ENCODE data around the gene RHOA. TPM values are rescaled to one million over a fixed set of nuclear protein-coding genes. Genes with fewer than 3 reads are reported as not detected.
"Not testable (repeated sequence)": the region's sequence is repeated elsewhere in the genome, so short reads cannot be mapped to it uniquely, and the experiment has no call there.

The RHOA gene
- polyA plus RNA-seq, 3 donors, result 162 to 513 (median 415) TPM

DNA sequence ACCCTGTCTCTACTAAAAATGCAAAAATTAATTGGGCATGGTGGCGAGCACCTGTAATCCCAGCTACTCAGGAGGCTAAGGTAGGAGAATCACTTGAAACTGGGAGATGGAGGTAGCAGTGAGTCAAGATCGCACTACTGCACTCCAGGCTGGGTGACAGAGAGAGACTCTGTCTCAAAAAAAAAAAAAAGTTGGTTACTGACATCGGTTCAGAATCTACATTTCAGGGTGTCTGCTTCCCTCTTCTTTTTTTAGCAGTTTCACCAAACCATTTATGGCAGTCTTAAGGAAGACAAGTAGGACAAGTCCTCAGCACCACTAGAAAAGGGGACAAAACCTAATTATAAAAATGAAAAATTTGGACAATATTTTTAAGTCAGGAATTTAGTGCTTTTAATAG lies 68.6 kb downstream of the RHOA start:
- 65 to 93% (median 76%) methylated on average over 3 of the region's 3 CpGs for WGBS, 3 donors
- no peak overlapping the region for H3K27ac ChIP-seq (ENCODE audit: low read depth, low read length)

GRCh38 chr3:49341996-49342395 lies 69.8 kb downstream of the RHOA start:
- H3K27ac ChIP-seq (ENCODE audit: low read depth, low read length), result peak overlapping the region; percentile 11
- 85 to 91% (median 88%) methylated on average over 6 of the region's 6 CpGs for WGBS, 3 donors

DNA sequence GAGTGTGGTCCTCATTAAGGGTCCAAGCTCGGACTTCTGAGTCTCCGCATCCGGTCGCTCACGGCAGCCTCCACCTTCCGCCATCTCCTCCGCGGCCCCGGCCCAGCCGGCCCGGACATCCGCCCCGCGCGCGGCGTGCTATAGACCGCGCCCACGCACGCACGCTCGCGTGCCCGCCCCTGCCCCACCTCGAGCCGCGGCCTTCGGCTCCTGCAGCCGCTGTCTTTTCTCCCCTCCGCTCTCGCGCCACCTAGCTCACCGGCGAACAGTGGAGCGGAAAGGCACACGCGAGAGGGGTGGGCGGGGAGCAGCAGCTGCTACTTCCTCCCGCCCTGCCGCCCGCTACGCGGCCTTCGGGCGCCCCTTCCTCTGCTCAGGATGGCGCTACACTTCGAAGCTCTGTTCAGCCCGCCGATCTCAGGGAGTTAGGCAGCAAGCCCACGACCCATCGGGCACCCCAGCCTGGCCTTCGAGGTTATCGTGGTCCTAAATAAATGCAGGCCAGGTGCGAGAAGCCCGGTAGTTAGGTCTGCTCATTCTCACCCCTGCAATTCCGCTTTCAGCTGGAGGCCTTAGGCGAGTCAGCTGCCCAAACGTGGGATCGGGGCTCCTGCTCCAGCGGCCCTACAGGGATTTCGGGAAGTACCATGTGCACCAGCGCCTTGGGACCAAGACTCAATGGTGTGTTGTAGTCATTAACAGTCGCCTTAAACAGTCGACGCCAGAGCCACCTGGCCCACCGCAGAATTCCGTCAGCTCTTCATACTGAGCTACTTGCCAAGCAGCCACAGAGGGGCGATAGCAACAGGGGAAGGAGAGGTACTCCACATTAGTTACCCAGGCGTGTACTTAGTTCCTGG lies 71.6 kb downstream of the RHOA start, which contains the start of gene USP4:
Gene USP4, minus strand, starts transcription at position 113 of the 860 bp plus-strand sequence. Its CDS starts 29 bp downstream, at position 84.
- peak within 1 kb of the TSS; percentile 61 for H3K27ac ChIP-seq (ENCODE audit: low read depth, low read length)
- 0 to 1% (median 1%) methylated on average over 63 to 70 of the region's 70 CpGs for whole genome bisulfite sequencing, 3 donors

- H3K27ac ChIP-seq (ENCODE audit: low read depth, low read length), result no peak overlapping the region
- 0 to 1% (median 1%) methylated on average over 17 of the region's 17 CpGs for WGBS, 3 donors
Observed at GRCh38 chr3:49339581-49339940, 72.2 kb downstream of the RHOA start.

DNA sequence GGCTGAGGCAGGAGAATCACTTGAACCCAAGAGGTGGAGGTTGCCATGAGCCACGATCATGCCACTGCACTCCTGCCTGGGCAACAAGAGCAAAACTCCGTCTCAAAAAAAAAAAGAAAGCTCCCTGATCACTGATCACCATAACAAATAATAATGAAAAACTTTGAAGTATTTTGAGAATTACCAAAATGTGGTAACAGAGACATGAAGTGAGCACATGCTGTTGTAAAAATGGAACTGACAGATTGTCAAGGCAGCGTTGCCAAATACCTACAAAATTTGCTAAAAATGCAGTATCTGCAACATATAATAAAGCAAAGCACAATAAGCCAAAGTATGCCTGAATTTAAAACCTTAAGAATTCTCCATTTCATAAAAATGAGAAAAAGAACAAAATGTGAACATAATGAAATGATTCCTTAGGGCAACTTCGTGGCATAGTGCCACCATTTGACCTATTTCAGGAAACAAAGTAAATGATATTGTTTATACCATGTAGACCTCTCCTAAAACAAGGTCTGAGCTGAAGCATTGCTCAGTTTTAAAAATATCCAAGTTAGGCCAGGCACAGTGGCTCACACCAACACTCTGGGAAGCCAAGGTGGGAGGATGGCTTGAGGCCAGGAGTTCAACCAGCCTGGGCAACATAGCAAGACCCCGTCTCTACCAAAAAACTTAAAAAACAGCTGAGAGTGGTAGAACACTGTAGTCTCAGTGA lies 77.7 kb downstream of the RHOA start:
- WGBS, 3 donors, result 85 to 93% (median 91%) methylated on average over 5 of the region's 5 CpGs

GRCh38 chr3:49333091-49333490 lies 78.7 kb downstream of the RHOA start:
- H3K27ac ChIP-seq (ENCODE audit: low read depth, low read length), result no peak overlapping the region
- WGBS, 3 donors, result 54 to 95% (median 60%) methylated on average over 3 of the region's 3 CpGs

More for the DNA sequence above, 77.7 kb downstream of the RHOA start:
- no peak overlapping the region for H3K27ac ChIP-seq (ENCODE audit: low read depth, low read length)

DNA sequence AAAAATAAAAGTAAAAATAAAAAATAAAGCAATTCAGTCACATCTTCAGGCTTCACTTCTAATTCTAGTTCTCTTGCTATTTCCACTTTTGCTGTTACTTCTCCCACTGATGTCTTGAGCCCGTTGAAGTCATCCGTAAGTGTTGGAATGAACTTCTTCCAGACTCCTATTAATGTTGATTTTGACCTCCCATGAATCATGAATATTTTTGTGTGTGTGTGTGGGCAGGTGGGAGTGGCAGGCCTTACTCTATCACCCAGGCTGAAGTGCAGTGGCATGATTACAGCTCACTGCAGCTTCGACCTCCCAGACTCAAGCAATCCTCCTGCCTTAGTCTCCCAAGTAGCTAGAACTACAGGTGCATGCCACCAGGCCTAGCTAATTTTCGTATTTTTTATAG lies 82.6 kb downstream of the RHOA start:
- 87 to 95% (median 93%) methylated on average over 4 of the region's 4 CpGs for WGBS, 3 donors
- H3K27ac ChIP-seq (ENCODE audit: low read depth, low read length), result no peak overlapping the region

DNA sequence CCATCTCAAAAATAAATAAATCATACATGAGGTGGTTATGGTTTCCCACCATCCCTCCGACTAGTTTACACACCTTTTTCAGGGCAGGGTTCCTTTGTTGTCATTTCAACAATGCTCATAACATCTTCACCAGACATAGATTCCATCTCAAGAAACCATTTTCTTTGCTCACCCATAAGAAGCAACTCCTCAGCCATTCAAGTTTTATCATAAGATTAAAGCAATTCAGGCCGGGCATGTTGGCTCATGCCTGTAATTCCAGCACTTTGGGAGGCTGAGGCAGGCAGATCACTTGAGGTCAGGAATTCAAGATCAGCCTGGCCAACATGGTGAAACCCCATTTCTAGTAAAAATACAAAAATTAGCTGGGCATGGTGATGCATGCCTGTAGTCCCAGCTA lies 83.4 kb downstream of the RHOA start:
- not testable (repeated sequence) for H3K27ac ChIP-seq (ENCODE audit: low read depth, low read length)
- WGBS, 3 donors, result 83 to 88% (median 87%) methylated on average over 2 of the region's 2 CpGs

DNA sequence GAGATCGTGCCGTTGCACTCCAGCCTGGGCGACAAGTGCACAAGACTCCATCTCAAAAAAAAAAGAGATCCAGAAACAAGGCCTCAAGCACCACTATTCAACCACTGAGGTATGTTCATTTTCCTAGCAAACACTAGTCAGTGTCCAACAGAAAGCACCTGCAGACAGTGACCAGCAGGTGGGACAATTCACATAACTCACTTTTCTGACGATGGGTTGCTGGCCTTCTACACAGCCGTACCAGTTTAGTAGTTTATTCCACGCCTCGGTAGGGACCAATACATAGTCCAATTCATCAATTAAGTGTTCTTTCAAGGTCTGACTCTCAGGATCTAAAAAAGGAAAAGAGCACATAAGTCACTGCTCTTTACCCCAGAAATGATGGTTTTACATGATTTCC lies 84.3 kb downstream of the RHOA start:
- 78 to 86% (median 82%) methylated on average over 7 of the region's 7 CpGs for WGBS, 3 donors
- H3K27ac ChIP-seq (ENCODE audit: low read depth, low read length), result no peak overlapping the region

GRCh38 chr3:49324768-49325167 lies 87.0 kb downstream of the RHOA start:
- 89 to 95% (median 89%) methylated on average over 7 of the region's 7 CpGs for WGBS, 3 donors
- no peak overlapping the region for H3K27ac ChIP-seq (ENCODE audit: low read depth, low read length)

- 90 to 97% (median 92%) methylated on average over 16 of the region's 16 CpGs for WGBS, 3 donors
- no peak overlapping the region for H3K27ac ChIP-seq (ENCODE audit: low read depth, low read length)
Observed at GRCh38 chr3:49316696-49317457, 94.9 kb downstream of the RHOA start.

GRCh38 chr3:49313896-49314688 lies 97.7 kb downstream of the RHOA start:
- WGBS, 3 donors, result 88 to 93% (median 91%) methylated on average over 1 of the region's 1 CpG
- no peak overlapping the region for H3K27ac ChIP-seq (ENCODE audit: low read depth, low read length)

DNA sequence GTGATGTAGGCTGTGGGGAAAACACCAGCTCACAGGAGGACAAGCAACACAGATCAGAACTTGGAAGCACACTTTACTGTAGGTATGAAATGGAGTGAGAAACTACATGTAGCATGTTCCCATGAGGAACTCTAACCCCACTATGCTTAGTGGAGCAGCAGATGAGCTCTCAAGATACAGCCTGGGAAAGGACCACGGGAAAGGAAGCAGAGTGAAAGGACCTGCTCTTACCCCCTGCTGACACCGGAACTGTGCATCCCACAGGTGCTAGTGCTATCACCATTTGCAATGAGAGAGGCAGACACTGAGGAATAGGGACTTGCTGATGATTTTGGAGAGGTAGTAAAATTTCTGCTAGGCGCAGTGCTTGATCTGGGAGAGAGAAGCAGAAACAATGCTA lies 100.5 kb downstream of the RHOA start:
- H3K27ac ChIP-seq (ENCODE audit: low read depth, low read length), result no peak overlapping the region
- 90 to 97% (median 94%) methylated on average over 3 of the region's 3 CpGs for WGBS, 3 donors

- WGBS, 3 donors, result 97 to 100% (median 100%) methylated on average over 1 of the region's 1 CpG
Observed at GRCh38 chr3:49310677-49311076, 101.1 kb downstream of the RHOA start.

More at GRCh38 chr3:49310677-49311076, 101.1 kb downstream of the RHOA start:
- no peak overlapping the region for H3K27ac ChIP-seq (ENCODE audit: low read depth, low read length)

All from adipose tissue (tissue), 3 donors.